Kasumi-1 (cell line): ENCODE results near the gene TSHZ2.
"Not testable (repeated sequence)": the region's sequence is repeated elsewhere in the genome, so short reads cannot be mapped to it uniquely, and the experiment has no call there.

Experiments
- DNase-seq, 2 experiments: peaks; one replicate each; lab custom pipeline; 2025; lab: John Stamatoyannopoulos, UW

Gene TSHZ2

GRCh38 chr20:52962183-52962582 is 10.0 kb upstream of the TSHZ2 start:
- no peak for DNase-seq

DNA sequence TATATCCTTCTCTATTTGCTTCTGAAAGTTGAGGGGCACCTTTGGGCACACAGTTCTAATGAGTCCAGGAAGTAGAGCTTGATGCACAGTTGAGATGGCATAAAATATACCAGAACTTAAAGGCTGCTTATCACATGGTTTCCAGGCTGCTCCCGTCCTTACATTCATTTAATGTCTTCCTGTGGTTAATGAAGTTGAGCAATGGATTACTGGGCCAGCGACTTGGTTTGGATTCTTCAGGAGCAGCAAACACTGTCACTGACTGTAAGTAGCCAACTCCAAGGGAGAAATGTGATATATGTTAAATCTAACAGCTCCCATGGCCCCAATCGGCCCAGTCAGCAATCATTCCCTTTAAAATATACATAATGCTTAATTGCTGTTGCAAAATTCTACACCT is 9.0 kb upstream of the TSHZ2 start:
- DNase-seq: no peak

- no peak for DNase-seq
Measured at GRCh38 chr20:52964131-52964530, 8.0 kb upstream of the TSHZ2 start.

DNA sequence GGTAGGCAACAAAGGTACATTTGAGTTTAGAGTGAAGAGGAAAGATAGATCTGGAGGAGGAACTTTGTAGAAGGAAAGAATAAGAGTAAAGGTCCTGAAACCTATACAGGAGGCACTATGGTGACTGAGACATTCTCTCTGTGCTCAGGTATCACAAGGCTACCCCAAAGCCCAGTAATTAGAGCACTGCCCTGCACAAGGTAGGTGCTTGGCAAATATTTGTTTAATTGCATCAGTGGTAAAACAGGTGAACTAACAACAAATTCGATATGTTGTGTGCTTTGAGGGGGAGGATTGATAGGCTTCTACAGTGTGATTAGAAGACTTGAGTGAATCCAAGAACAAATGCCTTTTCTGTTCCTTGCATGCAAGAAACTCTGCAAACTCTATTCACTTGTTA is 6.8 kb upstream of the TSHZ2 start:
- DNase-seq: no peak

- no peak for DNase-seq
Measured at GRCh38 chr20:52965819-52966218, 6.3 kb upstream of the TSHZ2 start.

DNA sequence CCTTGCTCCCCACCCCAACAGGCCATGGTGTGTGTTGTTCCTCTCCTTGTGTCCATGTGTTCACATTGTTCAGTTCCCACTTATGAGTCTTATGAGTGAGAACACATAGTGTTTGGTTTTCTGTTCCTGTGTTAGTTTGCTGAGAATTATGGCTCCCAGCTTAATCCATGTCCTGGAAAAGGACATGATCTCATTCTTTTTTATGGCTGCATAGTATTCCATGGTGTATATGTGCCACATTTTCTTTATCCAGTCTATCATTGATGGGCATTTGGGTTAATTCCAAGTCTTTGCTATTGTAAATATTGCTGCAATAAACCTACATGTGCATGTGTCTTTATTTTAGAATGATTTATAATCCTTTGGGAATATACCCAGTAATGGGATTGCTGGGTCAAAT is 5.6 kb upstream of the TSHZ2 start:
- DNase-seq: not testable (repeated sequence)

DNA sequence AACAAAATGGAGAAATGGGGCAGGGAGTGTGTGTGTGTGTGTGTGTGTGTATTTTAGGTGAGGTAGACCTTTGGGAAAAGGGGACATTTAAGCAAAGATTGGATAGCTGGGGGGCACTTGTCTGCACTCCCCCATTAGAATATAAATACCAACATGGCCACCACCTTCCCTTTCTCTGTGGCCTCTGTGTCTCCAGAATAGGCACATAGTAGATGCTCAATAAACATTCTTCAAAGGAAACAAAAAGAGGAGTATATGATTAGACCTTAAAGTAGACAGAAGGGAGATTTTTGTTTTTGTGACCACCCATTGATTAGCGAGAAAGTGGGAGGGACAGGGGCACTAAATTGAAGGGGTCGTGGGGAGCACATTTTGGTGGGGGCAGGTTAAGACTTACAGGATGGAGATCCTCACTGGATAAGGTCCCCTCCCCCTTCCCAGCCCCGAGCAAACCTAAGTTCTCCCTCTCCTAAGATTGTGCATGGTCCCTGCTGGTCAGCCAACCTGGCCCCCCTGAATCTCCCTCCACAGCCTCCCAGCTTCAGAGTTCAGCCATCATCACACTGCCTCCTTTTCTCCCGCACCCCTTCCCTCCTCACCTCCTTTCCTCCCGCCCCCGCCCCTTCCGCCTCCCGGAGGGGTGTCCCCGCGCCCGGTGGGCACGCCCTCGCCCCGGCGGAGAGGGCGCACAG is 514 bp upstream of the TSHZ2 start:
- DNase-seq: no peak

DNA sequence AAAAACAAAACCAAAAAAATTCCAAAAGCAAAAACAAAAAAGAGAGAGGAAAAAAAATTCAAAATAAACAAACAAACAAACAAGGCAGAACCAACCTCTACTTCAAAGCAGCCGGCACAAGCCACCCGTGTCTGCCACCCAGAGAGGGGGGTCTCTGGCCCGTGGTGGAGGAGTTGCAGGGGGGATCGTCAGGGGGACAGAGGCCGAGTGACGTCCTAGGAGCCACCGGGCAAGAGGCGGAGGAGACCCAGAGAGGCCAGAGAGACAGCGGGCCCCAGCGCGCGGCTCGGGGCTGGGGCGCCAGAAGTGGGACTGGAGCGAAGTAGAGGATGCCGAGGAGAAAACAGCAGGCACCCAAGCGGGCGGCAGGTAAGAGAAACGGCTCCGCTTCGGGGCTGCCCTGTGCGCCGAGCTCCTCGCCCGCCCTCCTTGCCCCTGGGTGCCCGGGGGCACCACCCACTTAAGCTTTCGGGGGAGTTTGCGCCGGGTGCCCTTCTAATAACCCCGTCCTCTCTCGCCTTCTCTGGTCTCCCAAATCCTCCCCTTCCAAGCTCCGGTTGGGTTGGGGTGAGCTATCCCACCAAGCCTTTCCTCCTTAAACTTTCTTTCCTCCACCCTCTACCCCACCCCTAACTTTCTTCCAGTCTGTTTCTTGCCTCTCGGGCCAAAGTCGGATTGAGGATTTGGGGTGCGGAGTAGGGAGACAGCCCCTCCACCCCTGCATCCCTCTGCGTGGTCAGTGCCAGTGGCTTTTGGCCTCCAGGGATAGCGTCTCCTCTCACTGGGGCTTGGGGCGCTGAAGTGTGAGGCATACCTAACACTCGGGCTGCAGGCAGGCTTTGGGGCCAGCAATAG is 1.0 kb downstream of the TSHZ2 start:
- no peak for DNase-seq

GRCh38 chr20:52974179-52974594 is 2.0 kb downstream of the TSHZ2 start:
- DNase-seq: no peak

GRCh38 chr20:52975029-52975732 is 3.0 kb downstream of the TSHZ2 start:
- DNase-seq: no peak

DNA sequence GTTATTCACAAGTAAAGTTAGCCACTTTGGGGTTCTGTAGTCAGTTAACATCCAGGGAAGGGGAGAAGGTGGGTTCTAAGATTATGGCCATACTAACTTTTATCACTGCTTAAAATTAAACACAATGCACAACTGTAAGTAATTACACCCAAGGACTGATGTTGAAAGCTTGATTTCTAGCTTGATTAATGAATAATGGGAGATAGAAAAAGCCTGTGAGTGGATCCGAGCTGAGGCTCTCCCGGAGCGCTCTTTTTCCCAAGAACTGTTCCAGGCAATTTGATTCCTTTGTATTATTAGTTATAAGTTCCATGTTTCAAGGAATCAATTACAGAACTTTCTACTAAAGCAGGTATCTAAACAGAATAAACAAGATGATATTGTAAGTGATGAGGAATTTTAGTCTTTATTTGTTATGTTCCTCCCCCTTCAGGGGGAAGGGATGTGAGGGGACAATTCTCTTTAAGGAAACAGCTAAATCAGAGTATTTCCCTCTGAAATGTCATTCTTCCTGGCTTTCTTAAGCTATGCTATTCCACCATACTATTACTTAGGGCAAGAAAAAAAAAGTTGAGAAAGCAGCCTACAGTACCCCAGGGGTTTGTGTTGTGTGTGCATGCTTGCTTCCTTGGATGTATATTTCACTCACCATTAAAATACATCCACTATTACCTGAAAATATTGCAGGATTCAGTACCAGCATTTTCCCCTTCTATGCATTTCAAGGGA is 3.8 kb downstream of the TSHZ2 start:
- DNase-seq: no peak

DNA sequence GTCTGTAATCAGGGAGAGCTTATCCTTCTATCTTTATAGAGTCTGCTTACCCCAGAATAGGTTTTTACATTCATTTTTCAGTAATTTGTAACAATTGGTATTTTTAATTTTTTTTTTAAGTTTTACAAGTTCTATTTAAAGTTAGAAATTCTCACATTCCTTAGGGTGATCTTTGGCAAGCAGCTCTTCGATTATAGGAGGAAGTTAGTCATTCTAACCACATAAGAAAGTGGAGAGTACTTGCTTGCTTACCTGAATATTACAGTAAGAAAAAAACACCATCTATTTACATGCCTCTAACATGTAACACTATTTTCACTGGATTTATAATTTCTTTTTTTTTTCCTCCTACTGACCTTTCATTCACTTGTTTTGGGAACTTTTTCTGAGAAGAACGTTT is 6.7 kb downstream of the TSHZ2 start:
- DNase-seq: no peak

GRCh38 chr20:52981051-52981450 is 8.9 kb downstream of the TSHZ2 start:
- DNase-seq: no peak

GRCh38 chr20:52983726-52984450 is 11.7 kb downstream of the TSHZ2 start:
- no peak for DNase-seq

DNA sequence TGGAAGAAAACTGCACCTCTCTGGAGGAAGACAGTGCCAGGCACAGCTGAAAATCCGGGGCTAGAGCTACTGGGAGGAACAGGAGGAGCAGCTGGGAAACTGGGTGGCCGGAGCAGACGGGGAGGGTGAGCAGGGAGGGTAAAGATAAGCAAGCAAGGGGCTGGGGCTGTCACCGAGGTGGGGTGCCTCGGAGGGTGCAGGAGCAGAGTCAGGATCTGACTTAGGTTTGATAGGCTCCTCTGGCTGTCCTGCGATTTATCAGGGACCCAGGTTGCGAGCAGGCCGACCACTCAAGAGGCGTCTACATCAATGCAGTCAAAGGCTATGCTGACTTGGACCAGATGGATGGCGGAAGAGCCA is 12.3 kb downstream of the TSHZ2 start:
- no peak for DNase-seq

DNA sequence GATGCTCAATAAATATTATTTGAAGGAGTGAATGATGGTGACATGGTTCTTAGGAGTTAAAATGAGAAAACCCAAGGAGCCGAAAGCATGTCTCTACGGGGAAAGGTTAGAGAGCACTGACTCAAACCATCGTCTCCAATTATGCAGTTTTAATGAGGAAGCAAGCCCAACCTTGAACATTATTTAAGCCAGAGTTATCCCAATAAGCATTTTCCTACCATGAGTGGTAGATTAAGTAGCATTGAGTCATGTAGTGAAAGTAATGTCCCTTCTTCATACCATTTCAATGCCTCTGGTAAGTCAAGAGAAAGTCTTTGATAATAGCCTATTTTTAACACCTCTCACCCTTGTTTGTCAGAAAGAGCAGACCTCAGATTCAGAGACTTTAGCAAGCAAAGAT is 13.5 kb downstream of the TSHZ2 start:
- no peak for DNase-seq

- no peak for DNase-seq
Measured at GRCh38 chr20:52987295-52987694, 15.1 kb downstream of the TSHZ2 start.

GRCh38 chr20:52991830-52992229 is 19.7 kb downstream of the TSHZ2 start:
- no peak for DNase-seq

DNA sequence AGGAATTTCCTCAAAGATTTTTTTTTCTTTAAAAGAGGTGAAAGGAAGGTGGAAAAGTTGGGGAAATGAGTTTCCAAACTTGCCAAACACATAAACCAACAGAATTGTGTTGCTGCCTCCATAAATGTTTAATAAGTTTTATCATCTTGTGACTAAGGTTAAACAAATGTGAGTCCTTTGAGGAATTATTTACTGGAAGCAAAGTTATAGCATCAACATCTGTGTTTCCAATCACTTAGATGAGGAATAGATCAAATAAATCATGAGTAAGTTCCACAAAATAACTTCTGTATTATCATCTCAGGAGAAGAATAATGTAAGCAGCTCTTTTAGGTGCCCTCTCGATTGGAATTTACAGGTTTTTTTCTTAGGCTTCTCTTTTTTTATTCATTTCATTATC is 20.5 kb downstream of the TSHZ2 start:
- no peak for DNase-seq

GRCh38 chr20:52993076-52993475 is 20.9 kb downstream of the TSHZ2 start:
- no peak for DNase-seq

- DNase-seq: no peak
Measured at GRCh38 chr20:52994184-52994970, 22.2 kb downstream of the TSHZ2 start.
